ENCODE measurements around the gene SMYD4.
A peak's percentile ranks its signal among the peaks of the same experiment; 100 is the strongest.
"Not testable (repeated sequence)": the region's sequence is repeated elsewhere in the genome, so short reads cannot be mapped to it uniquely, and the experiment has no call there.

Gene SMYD4

GRCh38 chr17:1829592-1830257 is at the start of gene SMYD4, which contains the start of gene RPA1:
Gene SMYD4, minus strand, starts transcription at chr17:1829902. Its CDS starts 1,908 bp downstream, at chr17:1827994.
Gene RPA1, plus strand, starts transcription at chr17:1830005. Its CDS starts 89 bp downstream, at chr17:1830094.
- DNase-seq (ENCODE audit: low read depth), result peak; percentile 92

GRCh38 chr17:1878419-1879121 is 48.9 kb upstream of the SMYD4 start:
- DNase-seq (ENCODE audit: low read depth), result no peak

- DNase-seq (ENCODE audit: low read depth), result no peak
These were observed 45.9 kb upstream of the SMYD4 start for GRCh38 chr17:1875597-1875996.

- no peak for DNase-seq (ENCODE audit: low read depth)
These were observed 43.7 kb upstream of the SMYD4 start for GRCh38 chr17:1873418-1873817.

DNA sequence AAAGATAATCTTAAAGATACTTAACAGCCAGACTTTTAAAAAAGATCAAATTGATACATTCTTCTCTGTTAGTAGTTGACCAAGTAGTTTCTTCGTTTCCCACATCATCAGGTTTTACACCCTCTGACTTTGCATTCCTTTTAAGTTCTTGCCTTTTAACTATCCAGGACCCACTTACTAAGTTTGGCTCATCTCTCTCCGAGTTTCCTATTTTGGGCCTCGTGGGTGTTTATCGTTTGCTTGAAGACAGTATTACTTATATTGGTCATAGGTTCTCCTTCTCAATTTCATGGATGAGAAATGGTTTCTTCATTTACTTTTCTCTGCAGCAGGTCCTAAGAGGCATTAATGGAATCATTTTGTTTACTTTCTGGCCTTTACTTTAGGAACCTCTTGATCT is 43.3 kb upstream of the SMYD4 start:
- DNase-seq (ENCODE audit: low read depth), result no peak

DNA sequence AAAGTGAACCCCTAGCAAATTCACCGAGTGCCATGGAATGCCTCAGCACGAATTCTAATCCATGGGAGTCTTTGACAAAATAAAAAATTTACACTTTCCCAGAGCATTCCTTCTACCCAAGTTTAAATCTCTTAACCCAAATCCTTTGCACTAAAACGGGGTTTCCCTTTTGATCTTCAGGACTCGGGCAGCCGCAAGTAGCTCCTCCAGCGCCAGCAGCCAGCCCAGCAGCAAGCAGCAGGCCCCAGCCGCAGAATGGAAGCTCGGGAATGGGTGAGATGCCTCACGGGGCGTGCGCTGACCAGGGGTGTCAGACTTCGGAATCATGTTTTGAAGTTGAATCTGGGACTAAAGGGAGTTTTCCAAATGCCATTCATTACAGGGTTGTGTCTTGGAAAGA is 42.6 kb upstream of the SMYD4 start:
- no peak for DNase-seq (ENCODE audit: low read depth)

DNA sequence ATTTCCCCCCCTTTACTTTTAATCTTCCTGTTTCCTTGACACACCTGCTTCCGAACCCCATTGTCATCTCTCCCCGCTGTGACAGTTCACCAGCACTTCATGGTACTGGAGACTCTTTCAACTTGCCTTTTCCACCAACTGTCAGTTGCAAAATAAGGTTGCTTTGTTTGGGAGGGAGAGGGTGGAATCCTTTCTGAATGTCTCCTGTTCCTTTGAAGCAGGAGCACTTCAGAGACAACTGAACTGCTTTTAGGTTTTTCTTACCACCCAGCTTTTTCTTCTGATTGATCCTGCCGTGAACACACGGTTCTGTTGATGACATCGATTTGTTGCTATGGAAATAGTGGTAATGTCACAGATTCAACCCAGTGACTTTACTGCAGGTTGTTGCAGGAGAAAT is 42.1 kb upstream of the SMYD4 start:
- no peak for DNase-seq (ENCODE audit: low read depth)

DNA sequence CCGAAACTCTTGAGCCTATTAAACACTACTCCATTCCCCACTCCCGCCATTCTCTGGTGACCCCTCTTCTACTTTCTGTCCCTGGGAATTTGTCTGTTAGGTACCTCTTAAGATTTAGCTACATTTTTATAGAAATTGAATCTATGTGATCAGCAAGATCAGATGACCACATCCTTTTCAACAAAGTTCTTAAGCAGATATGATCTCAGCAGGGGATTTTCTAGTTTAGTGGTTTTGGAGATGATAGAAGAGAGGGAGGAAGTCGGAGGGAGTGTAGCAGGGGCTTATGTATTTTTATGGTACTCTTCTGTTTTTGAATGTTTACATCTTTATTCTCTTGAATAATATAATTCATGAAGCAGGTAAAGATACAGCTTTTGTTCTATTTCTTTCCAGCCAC is 40.9 kb upstream of the SMYD4 start:
- DNase-seq (ENCODE audit: low read depth), result no peak

DNA sequence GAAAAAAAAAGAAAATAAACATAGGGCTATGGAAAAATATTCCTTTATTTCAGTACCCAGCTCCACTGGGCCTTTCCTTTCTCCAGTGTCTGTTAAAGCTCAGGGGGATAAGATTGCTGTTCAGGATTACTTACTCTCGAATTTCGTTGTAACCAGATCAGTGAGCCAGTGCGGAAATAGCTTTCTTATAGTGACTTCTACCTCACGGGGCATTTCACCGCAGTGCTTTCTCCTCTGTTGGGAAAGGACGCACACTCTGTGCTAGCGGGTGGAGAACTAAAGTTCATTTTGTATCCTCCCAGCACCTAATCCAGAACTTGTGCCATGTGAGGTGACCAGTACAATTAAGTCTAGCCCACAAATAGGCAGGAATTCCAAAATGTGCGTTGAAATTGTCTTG is 38.4 kb upstream of the SMYD4 start:
- DNase-seq (ENCODE audit: low read depth), result no peak

DNA sequence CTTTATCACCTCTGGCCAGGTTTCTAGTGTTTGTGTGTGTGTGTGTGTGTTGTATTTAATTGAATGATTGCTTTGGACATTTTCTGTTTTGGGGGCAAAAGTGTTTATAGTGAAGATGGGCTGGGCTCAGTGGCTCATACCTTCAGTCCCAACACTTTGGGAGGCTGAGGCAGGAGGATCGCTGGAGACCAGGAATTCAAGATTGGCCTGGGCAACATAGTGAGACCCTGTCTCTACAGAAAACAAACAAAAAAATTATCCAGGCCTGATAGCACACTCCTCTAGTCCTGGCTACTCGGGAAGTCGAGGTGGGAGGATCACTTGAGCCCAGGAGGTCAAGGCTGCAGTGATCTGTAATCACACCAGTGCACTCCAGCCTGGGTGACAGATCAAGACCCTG is 37.6 kb upstream of the SMYD4 start:
- no peak for DNase-seq (ENCODE audit: low read depth)

DNA sequence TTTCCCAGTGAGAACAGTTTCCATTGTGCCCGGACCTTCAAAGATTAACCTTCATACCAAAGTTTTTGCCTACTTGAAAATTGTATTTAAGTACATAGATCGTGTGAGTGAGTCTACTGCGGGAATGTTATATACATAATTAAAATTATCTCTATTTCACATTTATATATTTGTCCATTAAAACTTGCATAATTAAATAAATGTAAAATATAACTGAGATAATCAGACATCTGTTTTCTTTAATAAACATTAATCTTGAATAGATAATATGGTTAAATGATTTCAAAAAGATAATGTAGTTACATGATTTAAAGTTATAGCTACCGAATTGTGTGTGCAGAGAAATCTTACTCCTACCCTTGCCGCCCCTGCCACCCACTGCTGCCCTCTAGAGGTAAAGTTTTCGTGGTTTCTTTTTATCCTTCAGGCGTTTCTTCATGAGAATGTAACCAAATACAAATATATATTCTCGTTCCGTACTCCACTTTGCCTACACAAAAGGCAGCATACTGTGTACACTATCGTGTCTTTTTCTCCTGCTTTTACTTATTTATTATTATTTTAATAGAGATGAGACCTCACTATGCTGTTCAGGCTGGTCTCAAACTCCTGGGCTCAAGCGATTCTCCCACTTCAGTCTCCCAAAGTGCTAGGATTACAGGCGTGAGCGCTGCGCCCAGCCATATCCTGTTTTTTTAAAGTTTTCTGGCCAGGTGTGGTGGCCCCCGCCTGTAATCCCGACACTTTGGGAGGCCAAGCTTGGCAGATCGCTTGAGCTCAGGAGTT is 35.7 kb upstream of the SMYD4 start:
- no peak for DNase-seq (ENCODE audit: low read depth)

DNA sequence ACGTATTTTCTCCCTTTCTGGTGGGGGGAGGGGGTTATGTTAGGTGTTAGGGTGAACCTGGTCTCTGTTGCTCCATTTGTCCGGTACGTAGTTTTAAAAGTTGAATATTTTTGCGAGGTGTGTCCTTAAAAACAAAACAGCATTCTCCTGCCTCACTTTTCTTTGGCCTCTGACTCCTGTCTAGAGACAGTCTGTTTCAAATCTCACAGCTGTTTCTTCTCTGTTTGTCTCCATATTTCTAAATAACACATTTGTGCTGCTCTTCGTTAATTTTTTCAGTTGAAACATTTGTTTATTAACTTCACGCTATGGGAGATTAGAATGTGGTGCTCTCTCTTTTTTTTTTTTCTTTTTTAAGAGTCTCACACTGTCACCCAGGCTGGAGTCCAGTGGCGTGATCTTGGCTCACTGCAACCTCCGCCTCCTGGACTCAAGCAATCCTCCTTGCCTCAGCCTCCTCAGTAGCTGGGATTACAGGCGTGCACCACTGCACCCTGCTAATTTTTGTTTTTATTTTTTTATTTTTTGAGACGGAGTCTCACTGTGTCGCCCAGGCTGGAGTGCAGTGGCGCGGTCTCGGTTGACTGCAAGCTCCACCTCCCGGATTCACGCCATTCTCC is 31.8 kb upstream of the SMYD4 start:
- DNase-seq (ENCODE audit: low read depth), result no peak

DNA sequence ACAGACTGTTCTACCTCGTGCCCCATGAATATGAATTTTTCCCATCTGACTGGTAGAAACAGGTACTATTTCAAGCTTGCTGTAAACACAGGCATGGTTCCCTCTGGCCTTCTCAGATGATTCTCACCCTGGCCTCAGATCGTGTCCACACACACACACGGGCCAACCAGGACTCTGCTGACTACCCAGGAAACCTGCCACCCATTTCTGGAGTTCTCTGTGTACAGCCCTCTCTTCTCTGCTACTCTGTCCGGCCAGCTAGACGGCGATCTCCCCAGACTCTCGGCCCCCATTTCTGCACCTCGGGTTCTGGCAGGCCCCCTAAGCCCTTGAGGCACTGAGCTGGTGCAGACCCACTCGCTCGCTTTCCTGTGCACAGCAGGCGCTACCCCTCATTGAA is 31.3 kb upstream of the SMYD4 start:
- DNase-seq (ENCODE audit: low read depth), result no peak

DNA sequence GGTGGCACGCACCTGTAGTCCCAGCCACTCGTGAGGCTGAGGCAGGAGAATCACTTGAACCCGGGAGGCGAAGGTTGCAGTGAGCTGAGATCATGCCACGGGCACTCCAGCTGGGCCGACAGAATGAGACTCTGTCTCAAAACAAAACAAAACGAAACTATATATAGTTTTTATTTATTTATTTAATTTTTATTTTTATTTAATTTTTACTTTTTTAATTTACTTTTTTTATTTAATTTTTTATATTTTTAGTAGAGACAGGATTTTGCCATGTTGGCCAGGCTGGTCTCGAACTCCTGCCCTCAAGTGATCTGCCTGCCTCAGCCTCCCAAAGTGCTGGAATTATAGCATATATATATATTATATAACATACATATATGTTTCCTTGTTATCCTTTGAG is 26.8 kb upstream of the SMYD4 start:
- DNase-seq (ENCODE audit: low read depth), result not testable (repeated sequence)

- DNase-seq (ENCODE audit: low read depth), result no peak
These were observed 24.0 kb upstream of the SMYD4 start for GRCh38 chr17:1853698-1854097.

DNA sequence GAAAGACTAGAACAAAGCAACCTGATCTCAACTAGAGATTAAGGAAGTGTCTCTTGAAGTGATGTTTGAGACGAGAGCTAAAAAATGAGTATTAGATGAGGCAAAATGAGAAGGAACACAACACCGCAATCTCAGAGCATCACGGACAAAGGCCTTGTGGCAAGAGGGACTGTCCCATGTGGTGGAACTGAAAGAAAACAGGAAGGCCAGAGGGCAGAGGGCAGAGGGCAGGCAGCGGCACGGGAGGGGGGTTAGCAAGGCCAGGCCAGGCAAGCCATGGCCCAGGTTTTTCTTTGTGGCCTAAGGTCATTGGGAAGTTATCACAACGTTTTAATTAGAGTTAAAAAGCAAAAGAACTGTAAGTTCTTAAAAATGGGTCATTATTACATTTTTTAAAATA is 22.6 kb upstream of the SMYD4 start:
- DNase-seq (ENCODE audit: low read depth), result no peak

DNA sequence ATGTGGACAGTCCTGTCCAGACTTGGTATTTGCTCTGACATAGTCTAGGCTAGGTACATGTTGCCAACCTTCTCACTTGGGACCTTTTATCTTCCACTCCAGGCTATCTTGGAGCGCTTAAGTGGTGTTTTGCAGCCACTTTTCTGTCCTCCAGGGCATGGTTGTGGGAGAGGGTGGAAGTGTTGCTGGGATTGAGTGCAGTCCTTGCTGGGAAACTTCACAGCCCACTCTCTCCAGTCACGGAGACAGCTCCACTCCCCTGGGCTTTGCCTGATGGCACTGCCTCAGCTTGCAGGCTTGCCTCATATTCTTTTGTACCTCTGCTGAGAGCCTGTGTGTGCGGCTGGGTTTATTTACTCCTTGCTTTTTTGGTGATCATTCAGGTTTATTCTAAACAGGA is 17.5 kb upstream of the SMYD4 start:
- no peak for DNase-seq (ENCODE audit: low read depth)

GRCh38 chr17:1843947-1844346 is 14.2 kb upstream of the SMYD4 start:
- DNase-seq (ENCODE audit: low read depth), result no peak

DNA sequence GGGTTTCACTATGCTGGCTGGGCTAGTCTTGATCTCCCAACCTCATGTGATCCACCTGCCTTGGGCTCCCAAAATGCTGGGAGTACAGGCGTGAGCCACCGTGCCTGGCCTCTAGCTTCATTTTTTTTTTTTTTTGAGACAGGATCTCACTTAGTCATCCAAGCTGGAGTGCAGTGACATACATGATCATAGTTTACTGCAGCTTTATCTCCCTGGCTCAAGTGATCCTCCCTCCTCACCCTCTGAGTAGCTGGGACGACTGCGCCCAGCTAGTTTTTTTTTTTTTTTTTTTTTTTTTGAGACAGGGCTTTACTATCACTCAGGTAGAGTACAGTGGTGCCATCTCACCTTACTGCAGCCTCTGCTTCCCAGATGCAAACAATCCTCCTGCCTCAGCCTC is 9.8 kb upstream of the SMYD4 start:
- no peak for DNase-seq (ENCODE audit: low read depth)

DNA sequence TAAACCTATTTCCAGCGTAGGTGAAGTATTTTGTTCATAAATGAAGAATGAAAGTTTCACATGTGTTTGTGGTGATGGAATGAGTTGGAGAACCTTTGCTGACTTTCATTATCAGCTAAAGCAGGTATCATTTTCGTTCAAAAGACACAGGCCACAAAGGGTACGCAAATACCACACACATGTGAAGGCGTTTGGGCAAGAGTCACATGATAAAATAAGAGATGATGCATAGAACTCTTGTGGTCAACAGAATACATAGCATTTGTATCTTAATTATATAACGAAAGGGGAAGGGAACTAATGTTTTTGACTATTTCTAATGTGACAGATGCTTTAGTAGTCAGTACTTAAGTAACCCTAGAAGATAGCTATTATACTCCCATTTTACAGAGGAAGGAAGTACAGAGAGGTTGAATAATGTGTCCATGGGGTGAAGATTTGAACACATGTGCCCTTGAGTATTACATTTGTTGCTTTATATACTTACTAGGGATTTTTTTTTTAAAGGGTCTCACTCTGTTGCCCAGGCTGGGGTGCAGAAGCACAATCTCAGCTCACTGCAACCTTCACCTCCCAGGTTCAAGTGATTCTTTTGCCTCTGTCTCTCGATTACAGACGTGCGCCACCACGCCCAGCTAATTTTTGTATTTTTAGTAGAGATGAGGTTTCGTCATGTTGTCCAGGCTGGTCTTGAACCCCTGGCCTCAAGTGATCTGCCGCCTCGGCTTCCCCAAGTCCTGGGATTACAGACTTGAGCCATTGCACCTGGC is 4.9 kb upstream of the SMYD4 start:
- no peak for DNase-seq (ENCODE audit: low read depth)

GRCh38 chr17:1830288-1830687 is 586 bp upstream of the SMYD4 start:
- DNase-seq (ENCODE audit: low read depth), result no peak

- DNase-seq (ENCODE audit: low read depth), result no peak
These were observed 498 bp downstream of the SMYD4 start for GRCh38 chr17:1829216-1829591.
